Measurements from ENCODE around the gene KPNA5. TPM values are rescaled to one million over a fixed set of nuclear protein-coding genes. Genes with fewer than 3 reads are reported as not detected.
"Not testable (repeated sequence)": the region's sequence is repeated elsewhere in the genome, so short reads cannot be mapped to it uniquely, and the experiment has no call there.

The KPNA5 gene
- total RNA-seq, 4 donors from 2014 or later: 1.1 to 8.2 (median 3.2) TPM

- Histone ChIP-seq H3K9me3 (no peaks in the 10 kb centered on the region), H3K4me1 (no peaks in the 10 kb centered on the region), H3K4me3 (no peak overlapping the region), H3K27ac (no peak overlapping the region), H3K36me3 (peaks cover 0 to 96% (median 0%) of the 10 kb centered on the region in 3 donors), H3K27me3 (no peaks in the 10 kb centered on the region)
- TF ChIP-seq CTCF (IDR thresholded peaks at IDR 0.05) (no peak), POLR2A (IDR thresholded peaks at IDR 0.05) (no peak)
- no peak for DNase-seq
- intact Hi-C loops (cut with DNase I): no loop called here
Observed at GRCh38 chr6:116726947-116727346, 45.9 kb downstream of the KPNA5 start.

- no peak for DNase-seq
- no peaks in the 10 kb centered on the region for H3K9me3 ChIP-seq
- H3K36me3 ChIP-seq: peaks cover 0 to 83% (median 0%) of the 10 kb centered on the region in 3 donors
- intact Hi-C loops (cut with DNase I): no loop called here
- no peak overlapping the region for H3K4me3 ChIP-seq
- H3K27me3 ChIP-seq: no peaks in the 10 kb centered on the region
- TF ChIP-seq CTCF (IDR thresholded peaks at IDR 0.05): no peak
- no peak for TF ChIP-seq POLR2A (IDR thresholded peaks at IDR 0.05)
- H3K27ac ChIP-seq: no peak overlapping the region
- H3K4me1 ChIP-seq: no peaks in the 10 kb centered on the region
Observed at GRCh38 chr6:116730513-116730912, 49.5 kb downstream of the KPNA5 start.

- intact Hi-C loops (cut with DNase I): no loop called here
- peaks cover 0 to 27% (median 0%) of the 10 kb centered on the region in 3 donors for H3K36me3 ChIP-seq
- H3K27ac ChIP-seq: no peak overlapping the region
- 82 to 90% methylated on average over 3 of the region's 3 CpGs for WGBS, 2 donors
- no peaks in the 10 kb centered on the region for H3K4me1 ChIP-seq
- TF ChIP-seq CTCF (IDR thresholded peaks at IDR 0.05): no peak
- no peak for TF ChIP-seq POLR2A (IDR thresholded peaks at IDR 0.05)
- DNase-seq: no peak
- H3K27me3 ChIP-seq: no peaks in the 10 kb centered on the region
- H3K9me3 ChIP-seq: no peaks in the 10 kb centered on the region
- no peak overlapping the region for H3K4me3 ChIP-seq
Observed at GRCh38 chr6:116737004-116737403, 56.0 kb downstream of the KPNA5 start.

GRCh38 chr6:116740486-116740885 lies 59.5 kb downstream of the KPNA5 start:
- 89 to 100% methylated on average over 2 to 3 of the region's 3 CpGs for WGBS, 2 donors
- H3K27ac ChIP-seq; H3K27me3 ChIP-seq; H3K9me3 ChIP-seq; DNase-seq; H3K4me3 ChIP-seq; intact Hi-C loops (cut with DNase I); H3K4me1 ChIP-seq; H3K36me3 ChIP-seq: not testable (repeated sequence)

- intact Hi-C loops (cut with DNase I): no loop called here
- DNase-seq: no peak
- peaks cover 0 to 7% (median 0%) of the 10 kb centered on the region in 3 donors for H3K9me3 ChIP-seq
- H3K27me3 ChIP-seq: no peaks in the 10 kb centered on the region
- 38 to 53% methylated on average over 1 of the region's 1 CpG for WGBS, 2 donors
- no peaks in the 10 kb centered on the region for H3K4me1 ChIP-seq
- H3K4me3 ChIP-seq: no peak overlapping the region
- TF ChIP-seq POLR2A (IDR thresholded peaks at IDR 0.05): no peak
- TF ChIP-seq CTCF (IDR thresholded peaks at IDR 0.05): no peak
- peaks cover 0 to 5% (median 0%) of the 10 kb centered on the region in 3 donors for H3K36me3 ChIP-seq
- H3K27ac ChIP-seq: no peak overlapping the region
Observed at GRCh38 chr6:116741571-116741970, 60.6 kb downstream of the KPNA5 start.

GRCh38 chr6:116745176-116745575 lies 64.2 kb downstream of the KPNA5 start:
- Histone ChIP-seq H3K4me3 (no peak overlapping the region), H3K27me3 (no peaks in the 10 kb centered on the region), H3K9me3 (peaks cover 0 to 7% (median 0%) of the 10 kb centered on the region in 3 donors), H3K36me3 (no peaks in the 10 kb centered on the region), H3K4me1 (no peaks in the 10 kb centered on the region), H3K27ac (no peak overlapping the region)
- 84 to 90% methylated on average over 5 of the region's 5 CpGs for WGBS, 2 donors
- no peak for TF ChIP-seq CTCF (IDR thresholded peaks at IDR 0.05)
- no peak for TF ChIP-seq POLR2A (IDR thresholded peaks at IDR 0.05)
- intact Hi-C loops (cut with DNase I): no loop called here
- DNase-seq: no peak
